DOHH2 (cell line): ENCODE results near the gene COMMD10.

Source experiments
- CTCF ChIP-seq: fragments of 200-600 bp; sonication (generic); IDR thresholded peaks from one replicate; pipeline ENCODE4 v1.5.1; 2014; ENCODE audit warnings: antibody characterized with exemption, mild to moderate bottlenecking, low read depth, low read length; ENCODE audit not compliant: poor library complexity, severe bottlenecking
- EZH2phosphoT487 ChIP-seq: fragments of 200-600 bp; sonication (generic); IDR thresholded peaks from 2 replicates; pipeline ENCODE4 v1.6.1; 2017; ENCODE audit warnings: borderline replicate concordance, mild to moderate bottlenecking, antibody characterized with exemption, low read length, moderate library complexity, mixed read lengths

GRCh38 chr5:116137544-116138378 is 52.9 kb downstream of the COMMD10 start:
- TF ChIP-seq CTCF: peak; percentile 74
- no peak for TF ChIP-seq EZH2phosphoT487
